Liver (tissue), 3 donors: ENCODE results near the gene GSTT2B.
"Not testable (repeated sequence)": the region's sequence is repeated elsewhere in the genome, so short reads cannot be mapped to it uniquely, and the experiment has no call there.

Experiments used
- ATF3 ChIP-seq: IDR thresholded peaks from 2 replicates; pipeline ENCODE4 v1.6.1; 2016; ENCODE audit warnings: antibody characterized with exemption
- CTCF ChIP-seq: fragments of 150-350 bp; IDR thresholded peaks from 2 replicates; pipeline ENCODE4 v1.5.1; 2017; ENCODE audit warnings: improper control_type of control experiment, low read depth, low read length; ENCODE audit not compliant: missing input control
- EGR1 ChIP-seq, 2 donors: IDR thresholded peaks; 2 replicates each; pipeline ENCODE4 v1.6.1; 2016 to 2018; ENCODE audit warnings: antibody characterized with exemption in 2 of 2, low read depth in 2 of 2
- FOXA1 ChIP-seq: IDR thresholded peaks from 2 replicates; pipeline ENCODE4 v1.6.1; 2016; ENCODE audit warnings: antibody characterized with exemption
- GABPA ChIP-seq, 2 donors: IDR thresholded peaks in 1 of 2; conservative IDR thresholded peaks in 1 of 2; 2 replicates each; pipeline ENCODE4 v1.6.1; 2016; ENCODE audit warnings: antibody characterized with exemption in 2 of 2, mild to moderate bottlenecking in 1 of 2, moderate library complexity in 1 of 2
- JUND ChIP-seq, 2 donors: IDR thresholded peaks; 2 replicates each; pipeline ENCODE4 v1.6.1; 2016; ENCODE audit warnings: antibody characterized with exemption in 2 of 2
- MAX ChIP-seq: IDR thresholded peaks from 2 replicates; pipeline ENCODE4 v1.6.1; 2016; ENCODE audit warnings: antibody characterized with exemption
- REST ChIP-seq: IDR thresholded peaks from 2 replicates; pipeline ENCODE4 v1.6.1; 2016; ENCODE audit warnings: antibody characterized with exemption, mild to moderate bottlenecking
- RXRA ChIP-seq, 2 donors: IDR thresholded peaks; 2 replicates each; pipeline ENCODE4 v1.6.1; 2017 to 2018; ENCODE audit warnings: antibody characterized with exemption in 2 of 2, mild to moderate bottlenecking in 1 of 2
- SP1 ChIP-seq: IDR thresholded peaks from 2 replicates; pipeline ENCODE4 v1.6.1; 2018; ENCODE audit warnings: antibody characterized with exemption, mild to moderate bottlenecking
- TAF1 ChIP-seq: conservative IDR thresholded peaks from 2 replicates; pipeline ENCODE4 v1.6.1; 2016; ENCODE audit warnings: antibody characterized with exemption, mild to moderate bottlenecking
- YY1 ChIP-seq: IDR thresholded peaks from 2 replicates; pipeline ENCODE4 v1.6.1; 2016; ENCODE audit warnings: antibody characterized with exemption, mild to moderate bottlenecking
- ZBTB33 ChIP-seq: IDR thresholded peaks from 2 replicates; pipeline ENCODE4 v1.6.1; 2016; ENCODE audit warnings: antibody characterized with exemption
- donor health status: healthy.
- donor health status: healthy.

GRCh38 chr22:23966094-23966493 lies 5.1 kb upstream of the GSTT2B start:
- TF ChIP-seq REST; CTCF; SP1; JUND (IDR thresholded peaks at IDR 0.05); EGR1 (IDR thresholded peaks at IDR 0.05; ENCODE audit: low read depth in 2 of 2); YY1; TAF1; MAX; GABPA (IDR thresholded peaks at IDR 0.05 in 1 of 2, conservative IDR thresholded peaks at IDR 0.05 in 1 of 2); ZBTB33; FOXA1; RXRA (IDR thresholded peaks at IDR 0.05); ATF3: not testable (repeated sequence)
